Smooth muscle cell of the coronary artery (primary cell): Measurements from ENCODE around the gene SNX30. TPM values are rescaled to one million over a fixed set of nuclear protein-coding genes. Genes with fewer than 3 reads are reported as not detected.

Experiments used
- total RNA-seq: library from RNA; depleted of rRNA; stranded (reverse); fragments of >200 nt; gene quantifications from 2 replicates; pipeline ENCODE4 v1.2.3, GENCODE V29; 2014; ENCODE audit warnings: low replicate concordance

Gene SNX30
- 19.9 and 36.3 TPM in 2 replicates for total RNA-seq

GRCh38 chr9:112750016-112750763 lies at the start of gene SNX30:
SNX30 (plus strand) TSS chr9:112750760; CDS start chr9:112751002, 242 bp downstream.

GRCh38 chr9:112717661-112718331 lies 32.8 kb upstream of the SNX30 start, which contains the start of gene INIP:
INIP (minus strand) TSS chr9:112718117; CDS start chr9:112716485, 1,632 bp downstream.

GRCh38 chr9:112890106-112891081 lies 139.8 kb downstream of the SNX30 start, which contains the start of gene SLC46A2:
SLC46A2 (minus strand) TSS chr9:112890876; CDS start chr9:112890681, 195 bp downstream.

Other genes with a start within 250 kb of the SNX30 start
- gene INIP, start 32.6 kb upstream of the SNX30 start, total RNA-seq: 13.1 and 16.0 TPM in 2 replicates
- gene SLC46A2, start 140.1 kb downstream of the SNX30 start, total RNA-seq: not detected in 2 replicates